Skeletal muscle tissue (tissue), 4 donors: ENCODE results near the gene LCORL. TPM values are rescaled to one million over a fixed set of nuclear protein-coding genes. Genes with fewer than 3 reads are reported as not detected.

Experiments
- H3K27ac ChIP-seq: one replicate; pipeline ENCODE4 v1.7.0; 2013; ENCODE audit warnings: mild to moderate bottlenecking, low read depth, low read length, inconsistent platforms
- H3K27me3 ChIP-seq, 3 donors: one replicate each; pipeline ENCODE4 v1.7.0; 2013; ENCODE audit warnings: low read length in 3 of 3; ENCODE audit not compliant: control insufficient read depth in 3 of 3, insufficient read depth in 3 of 3
- H3K36me3 ChIP-seq, 3 donors: one replicate each; pipeline ENCODE4 v1.7.0; 2013; ENCODE audit warnings: low read length in 3 of 3; ENCODE audit not compliant: control insufficient read depth in 3 of 3, insufficient read depth in 3 of 3
- H3K4me1 ChIP-seq, 3 donors: one replicate each; pipeline ENCODE4 v1.7.0; 2013; ENCODE audit warnings: low read length in 3 of 3, mild to moderate bottlenecking in 3 of 3; ENCODE audit not compliant: control insufficient read depth in 3 of 3, insufficient read depth in 3 of 3
- H3K4me3 ChIP-seq, 3 donors: one replicate each; pipeline ENCODE4 v1.7.0; 2013; ENCODE audit warnings: low read length in 3 of 3
- H3K9ac ChIP-seq, 3 donors: one replicate each; pipeline ENCODE4 v1.7.0; 2013; ENCODE audit warnings: low read length in 3 of 3, mild to moderate bottlenecking in 3 of 3, moderate library complexity in 2 of 3, low read depth in 1 of 3
- H3K9me3 ChIP-seq, 3 donors: one replicate each; pipeline ENCODE4 v1.7.0; 2013; ENCODE audit warnings: low read length in 3 of 3; ENCODE audit not compliant: control insufficient read depth in 3 of 3
- total RNA-seq: library from RNA; depleted of rRNA; stranded (reverse); fragments of >200 nt; gene quantifications from one replicate; pipeline ENCODE4 v1.2.3, GENCODE V29; 2014
- donor health status: Osteomylitis.

LCORL gene
- total RNA-seq, 1 donor from 2014 or later, result 12.5 TPM

GRCh38 chr4:17807446-17807845, 214.1 kb downstream of the LCORL start:
- Histone ChIP-seq H3K9me3 (no peaks in the 10 kb centered on the region), H3K27me3 (no peaks in the 10 kb centered on the region), H3K9ac (peak overlapping the region; percentile 24 to 51 (median 42)), H3K27ac (no peak overlapping the region), H3K36me3 (peaks cover 14 to 19% (median 19%) of the 10 kb centered on the region in 3 donors), H3K4me1 (peaks cover 20 to 35% (median 26%) of the 10 kb centered on the region in 3 donors), H3K4me3 (peak overlapping the region; percentile 15 to 56 (median 56))

- Histone ChIP-seq H3K4me3 (no peak overlapping the region), H3K36me3 (peaks cover 14 to 19% (median 19%) of the 10 kb centered on the region in 3 donors), H3K27ac (no peak overlapping the region), H3K4me1 (peaks cover 14 to 32% (median 21%) of the 10 kb centered on the region in 3 donors), H3K9ac (no peak overlapping the region), H3K27me3 (no peaks in the 10 kb centered on the region), H3K9me3 (no peaks in the 10 kb centered on the region)
These were observed 215.9 kb downstream of the LCORL start for GRCh38 chr4:17805580-17806155.

GRCh38 chr4:17797808-17798207, 223.7 kb downstream of the LCORL start:
- no peak overlapping the region for H3K4me3 ChIP-seq
- H3K27me3 ChIP-seq, result no peaks in the 10 kb centered on the region
- peaks cover 0 to 4% (median 2%) of the 10 kb centered on the region in 3 donors for H3K36me3 ChIP-seq
- H3K9ac ChIP-seq, result no peak overlapping the region
- no peak overlapping the region for H3K27ac ChIP-seq
- H3K4me1 ChIP-seq, result no peaks in the 10 kb centered on the region
- H3K9me3 ChIP-seq, result no peaks in the 10 kb centered on the region

GRCh38 chr4:17794730-17795129, 226.8 kb downstream of the LCORL start:
- peaks cover 0 to 5% (median 0%) of the 10 kb centered on the region in 3 donors for H3K36me3 ChIP-seq
- H3K27ac ChIP-seq, result no peak overlapping the region
- H3K9me3 ChIP-seq, result no peaks in the 10 kb centered on the region
- no peak overlapping the region for H3K4me3 ChIP-seq
- no peaks in the 10 kb centered on the region for H3K4me1 ChIP-seq
- no peak overlapping the region for H3K9ac ChIP-seq
- H3K27me3 ChIP-seq, result no peaks in the 10 kb centered on the region

Other genes starting within 250 kb of the LCORL start
- 4.2 TPM for gene FAM184B, start 240.1 kb downstream of the LCORL start, total RNA-seq
- gene DCAF16, start 211.0 kb downstream of the LCORL start, total RNA-seq, result 23.0 TPM
- 8.4 TPM for gene NCAPG, start 210.8 kb downstream of the LCORL start, total RNA-seq